GM13977 (cell line): Measurements from ENCODE around the gene TTC13.

Experiments used
- DNase-seq: peaks from one replicate; pipeline ENCODE4 v3.0.0; 2012; ENCODE audit warnings: low spot score
- CTCF ChIP-seq: IDR thresholded peaks from 2 replicates; pipeline ENCODE4 v1.5.1; 2012; ENCODE audit warnings: mild to moderate bottlenecking, control low read depth; ENCODE audit not compliant: insufficient read depth; ENCODE audit errors: extremely low read depth, missing control alignments
- in situ Hi-C: fragments of 300-500 bp; cut with MboI; formaldehyde crosslinking; loops from one replicate; pipeline ENCODE4 v1.12.0; 2022; ENCODE audit warnings: low sequenced_read_pairs, low pct_unique_long_range_greater_than_20kb, mixed read lengths, inconsistent platforms; ENCODE audit not compliant: unreplicated experiment

TTC13 gene

DNA sequence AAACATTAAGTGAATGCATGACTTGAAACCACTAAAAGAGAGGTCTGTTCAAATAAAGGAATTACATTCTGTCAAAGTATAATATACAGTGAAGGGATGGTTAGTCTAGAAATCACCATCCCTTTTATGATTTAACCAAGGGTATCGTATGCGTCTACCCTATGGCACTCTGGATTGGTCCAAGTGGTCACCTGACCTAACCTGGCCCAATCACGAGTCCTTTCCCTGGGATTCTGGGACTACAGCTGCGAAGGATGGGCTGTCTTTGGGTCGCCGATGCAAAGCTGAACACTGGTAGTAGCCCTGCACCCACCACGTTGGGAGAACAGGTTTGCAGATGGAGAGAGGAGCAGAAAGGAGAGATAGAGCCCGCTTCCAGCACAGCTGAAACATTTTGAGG, 79.9 kb downstream of the TTC13 start:
- in situ Hi-C loops: no loop called here
- no peak for TF ChIP-seq CTCF

GRCh38 chr1:230898144-230898543, 80.5 kb downstream of the TTC13 start:
- TF ChIP-seq CTCF: no peak
- DNase-seq: no peak
- in situ Hi-C loops: no loop called here

More for the DNA sequence above, 79.9 kb downstream of the TTC13 start:
- DNase-seq: no peak

DNA sequence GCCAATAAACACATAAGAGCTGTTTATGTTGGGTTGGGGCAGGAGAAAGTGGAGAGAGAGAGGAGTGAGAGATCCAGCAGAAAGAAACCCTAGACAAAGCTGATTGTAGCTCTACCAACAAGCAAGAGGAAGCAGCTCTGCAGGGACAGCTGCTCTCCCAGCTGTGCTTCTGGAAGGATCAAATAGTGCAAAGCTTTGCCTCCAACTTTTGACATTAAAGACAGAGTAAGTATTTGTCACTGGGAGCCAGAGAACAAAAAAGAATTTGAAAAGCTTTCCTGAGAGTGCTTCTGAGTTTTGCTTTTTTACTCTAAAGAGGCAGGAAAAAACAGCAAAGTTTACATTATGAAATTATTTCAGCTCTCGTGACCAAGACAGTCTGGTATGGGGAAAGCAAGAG, 81.9 kb downstream of the TTC13 start:
- in situ Hi-C loops: no loop called here
- DNase-seq: no peak
- no peak for TF ChIP-seq CTCF

DNA sequence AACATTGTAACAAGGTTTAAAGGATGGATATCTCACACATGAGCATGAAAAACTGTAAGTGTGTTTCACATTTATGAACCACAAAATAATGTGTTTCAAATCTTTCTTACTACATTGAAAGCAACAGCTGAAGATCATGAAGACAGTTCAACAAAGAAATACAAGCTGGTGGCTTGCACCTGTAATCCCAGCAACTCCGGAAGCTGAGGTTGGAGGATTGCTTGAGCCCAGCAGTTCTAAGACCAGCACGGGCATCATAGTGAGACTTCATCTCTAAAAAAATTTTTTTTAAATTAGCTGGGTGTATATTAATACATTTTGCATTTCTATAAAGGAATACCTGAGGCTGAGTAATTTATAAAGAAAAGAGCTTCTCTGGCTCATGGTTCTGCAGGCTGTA, 83.2 kb downstream of the TTC13 start:
- no peak for TF ChIP-seq CTCF
- no peak for DNase-seq
- in situ Hi-C loops: no loop called here

- no peak for TF ChIP-seq CTCF
- no peak for DNase-seq
- in situ Hi-C loops: no loop called here
Observed at GRCh38 chr1:230894664-230895063, 84.0 kb downstream of the TTC13 start.

DNA sequence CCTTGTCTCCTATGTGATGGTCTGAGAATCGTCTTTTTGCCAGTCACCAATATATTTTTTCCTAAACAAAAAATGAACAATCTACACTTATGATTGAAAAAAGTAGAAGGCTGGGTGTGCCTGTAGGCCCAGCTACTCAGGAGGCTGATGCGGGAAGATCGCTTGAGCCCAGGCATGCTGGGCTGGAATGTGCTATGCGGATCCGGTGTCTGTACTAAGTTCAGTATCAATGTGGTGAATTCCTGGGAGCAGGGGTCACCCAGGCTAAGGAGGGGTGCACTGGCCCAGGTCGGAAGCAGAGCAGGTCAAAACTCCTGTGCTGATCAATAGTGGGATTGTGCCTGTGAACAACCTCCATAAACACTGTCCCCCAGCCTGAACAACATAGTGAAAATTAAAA, 84.6 kb downstream of the TTC13 start:
- no peak for TF ChIP-seq CTCF
- in situ Hi-C loops: no loop called here
- DNase-seq: no peak

- DNase-seq: peak; percentile 35
- in situ Hi-C loops: no loop called here
- no peak for TF ChIP-seq CTCF
Observed at GRCh38 chr1:230892018-230892491, 86.6 kb downstream of the TTC13 start.
